DMS79 treated with DMSO at 0.1 percent for 48 hours (cell line): Measurements from ENCODE around the gene COX6B1.
"Not testable (repeated sequence)": the region's sequence is repeated elsewhere in the genome, so short reads cannot be mapped to it uniquely, and the experiment has no call there.

Experiments used
- DNase-seq: peaks from one replicate; lab custom pipeline; 2025; lab: John Stamatoyannopoulos, UW

COX6B1 gene

GRCh38 chr19:35633727-35634440 lies 14.2 kb upstream of the COX6B1 start:
- DNase-seq = no peak

- no peak for DNase-seq
These were observed 11.5 kb upstream of the COX6B1 start for GRCh38 chr19:35636651-35637050.

- DNase-seq = no peak
These were observed 11.0 kb upstream of the COX6B1 start for GRCh38 chr19:35637165-35637564.

- DNase-seq = no peak
These were observed 8.8 kb upstream of the COX6B1 start for GRCh38 chr19:35639321-35639639.

- no peak for DNase-seq
These were observed 8.3 kb upstream of the COX6B1 start for GRCh38 chr19:35639863-35640262.

GRCh38 chr19:35641515-35642151 lies 6.5 kb upstream of the COX6B1 start, which contains the start of gene ETV2:
Gene ETV2 (plus strand): TSS chr19:35641745. CDS start chr19:35642461, 716 bp downstream.
- no peak for DNase-seq

- DNase-seq = no peak
These were observed 5.8 kb upstream of the COX6B1 start for GRCh38 chr19:35642312-35642711.

DNA sequence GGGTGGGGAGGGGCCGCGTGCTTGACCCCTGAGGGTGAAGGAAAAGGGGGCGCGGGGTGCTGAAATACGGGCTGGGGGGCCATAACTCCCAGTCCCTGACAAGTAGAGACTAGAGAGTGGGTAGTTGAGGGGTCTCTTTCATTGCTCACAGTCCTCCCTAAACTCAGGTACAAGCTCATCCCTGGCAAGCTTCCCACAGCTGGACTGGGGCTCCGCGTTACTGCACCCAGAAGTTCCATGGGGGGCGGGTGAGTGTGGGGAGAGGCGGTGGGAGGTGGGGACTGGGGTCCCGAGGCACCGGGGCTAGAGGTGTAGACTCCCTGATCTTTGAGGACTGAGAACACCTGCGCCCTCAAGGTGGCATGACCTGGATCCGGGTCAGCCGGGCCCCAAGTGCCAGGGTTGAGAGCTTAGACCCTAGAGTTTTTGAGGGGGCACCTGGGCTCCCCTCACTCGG lies 5.3 kb upstream of the COX6B1 start:
- peak; percentile 28 for DNase-seq

DNA sequence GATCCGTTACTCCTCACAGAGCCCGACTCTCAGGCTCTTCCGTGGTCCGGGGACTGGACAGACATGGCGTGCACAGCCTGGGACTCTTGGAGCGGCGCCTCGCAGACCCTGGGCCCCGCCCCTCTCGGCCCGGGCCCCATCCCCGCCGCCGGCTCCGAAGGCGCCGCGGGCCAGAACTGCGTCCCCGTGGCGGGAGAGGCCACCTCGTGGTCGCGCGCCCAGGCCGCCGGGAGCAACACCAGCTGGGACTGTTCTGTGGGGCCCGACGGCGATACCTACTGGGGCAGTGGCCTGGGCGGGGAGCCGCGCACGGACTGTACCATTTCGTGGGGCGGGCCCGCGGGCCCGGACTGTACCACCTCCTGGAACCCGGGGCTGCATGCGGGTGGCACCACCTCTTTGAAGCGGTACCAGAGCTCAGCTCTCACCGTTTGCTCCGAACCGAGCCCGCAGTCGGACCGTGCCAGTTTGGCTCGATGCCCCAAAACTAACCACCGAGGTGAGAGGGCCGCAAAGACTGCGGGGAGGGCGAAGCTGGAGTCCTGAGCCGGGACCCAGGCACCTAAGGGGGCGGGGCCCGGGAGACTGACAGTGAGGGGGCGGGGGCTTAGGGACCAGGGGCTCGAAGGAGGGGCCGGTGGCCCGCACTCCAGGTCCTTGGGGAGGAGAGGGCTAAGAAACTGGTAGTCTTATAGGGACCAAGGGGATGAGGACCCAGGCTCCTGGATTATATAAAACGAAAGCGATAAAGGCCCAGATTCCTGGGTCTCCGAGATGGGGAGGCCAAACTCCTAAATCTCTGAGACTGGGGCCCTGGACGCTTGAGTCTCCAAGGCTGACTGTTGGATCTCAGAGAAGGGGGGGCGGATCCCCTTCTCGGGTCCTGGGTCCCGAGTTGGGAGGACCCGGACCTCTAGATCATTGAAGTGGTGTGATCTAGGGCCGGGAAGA lies 4.6 kb upstream of the COX6B1 start:
- peak; percentile 84 for DNase-seq

- peak; percentile 93 for DNase-seq
These were observed 3.7 kb upstream of the COX6B1 start for GRCh38 chr19:35644206-35644986.

DNA sequence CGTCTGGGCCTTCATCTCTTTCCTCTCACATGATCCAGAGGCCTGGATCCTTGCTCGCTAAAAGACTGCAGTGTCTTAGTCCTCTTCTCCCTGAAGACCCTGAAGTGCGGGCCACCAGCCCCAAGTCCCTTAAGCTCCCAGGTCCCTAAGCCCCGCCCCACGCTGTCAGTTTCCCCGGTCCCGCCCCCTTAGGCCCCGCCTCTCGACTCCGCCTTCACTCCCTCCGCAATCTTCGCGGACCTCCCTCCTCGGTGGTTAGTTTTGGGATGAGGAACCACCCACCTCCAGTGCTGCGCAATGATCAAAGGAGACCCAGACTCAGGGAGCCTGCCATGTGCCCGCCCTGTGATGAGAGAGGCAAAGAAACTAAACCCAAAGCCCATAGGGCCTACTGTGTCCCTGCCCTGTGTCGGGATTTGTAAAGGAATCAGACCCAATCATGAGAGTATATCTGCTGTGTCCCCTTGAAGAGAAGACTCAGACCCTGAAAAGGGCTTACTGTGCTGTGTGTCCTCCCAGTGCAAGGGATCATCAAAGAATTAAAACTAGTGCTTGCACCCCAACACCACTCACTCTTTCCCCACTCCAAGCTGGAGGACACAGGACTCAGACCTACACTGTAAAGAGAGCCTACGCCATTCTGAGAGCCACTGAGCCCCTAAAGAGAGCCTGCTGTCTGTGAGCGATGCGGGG lies 3.0 kb upstream of the COX6B1 start:
- peak; percentile 20 for DNase-seq

DNA sequence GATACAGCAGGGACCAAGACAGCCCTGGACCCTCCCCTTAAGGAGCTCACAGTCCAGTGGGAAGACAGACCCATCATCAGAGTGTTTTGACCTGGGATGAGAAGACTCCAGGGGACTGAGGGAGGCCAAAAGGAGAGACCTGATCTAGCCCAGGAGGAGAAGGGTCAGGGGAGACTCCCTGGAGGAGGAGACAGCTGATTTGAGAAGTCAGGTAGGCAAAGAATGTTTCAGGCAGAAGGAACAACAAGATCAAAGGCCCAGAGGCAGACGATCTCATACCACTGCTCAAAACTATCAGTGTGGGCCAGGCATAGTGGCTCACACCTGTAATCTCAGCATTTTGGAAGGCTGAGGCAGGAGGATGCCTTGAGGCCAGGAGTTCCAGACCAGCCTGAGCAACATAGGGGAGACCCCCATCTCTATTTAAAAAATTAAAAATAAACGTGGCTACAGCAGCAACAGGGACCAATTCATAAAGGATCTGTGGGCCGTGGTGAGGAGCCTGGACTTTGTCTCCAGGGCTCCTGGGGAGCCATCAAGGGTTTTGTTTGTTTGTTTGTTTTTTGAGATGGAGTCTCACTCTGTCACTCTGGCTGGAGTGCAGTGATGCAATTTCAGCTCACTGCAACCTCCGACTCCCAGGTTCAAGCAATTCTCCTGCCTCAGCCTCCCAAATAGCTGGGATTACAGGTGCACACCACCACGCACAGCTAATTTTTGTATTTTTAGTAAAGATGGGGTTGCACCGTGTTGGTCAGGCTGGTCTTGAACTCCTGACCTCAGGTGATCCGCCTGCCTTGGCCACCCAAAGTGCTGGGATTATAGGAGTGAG lies 2.2 kb upstream of the COX6B1 start:
- DNase-seq = no peak

GRCh38 chr19:35650581-35650980 lies 2.5 kb downstream of the COX6B1 start:
- DNase-seq = no peak

GRCh38 chr19:35654828-35655227 lies 6.7 kb downstream of the COX6B1 start:
- not testable (repeated sequence) for DNase-seq

- no peak for DNase-seq
These were observed 7.5 kb downstream of the COX6B1 start for GRCh38 chr19:35655600-35655999.

- no peak for DNase-seq
These were observed 8.6 kb downstream of the COX6B1 start for GRCh38 chr19:35656700-35657099.

GRCh38 chr19:35657904-35658700 lies 10.0 kb downstream of the COX6B1 start:
- no peak for DNase-seq

DNA sequence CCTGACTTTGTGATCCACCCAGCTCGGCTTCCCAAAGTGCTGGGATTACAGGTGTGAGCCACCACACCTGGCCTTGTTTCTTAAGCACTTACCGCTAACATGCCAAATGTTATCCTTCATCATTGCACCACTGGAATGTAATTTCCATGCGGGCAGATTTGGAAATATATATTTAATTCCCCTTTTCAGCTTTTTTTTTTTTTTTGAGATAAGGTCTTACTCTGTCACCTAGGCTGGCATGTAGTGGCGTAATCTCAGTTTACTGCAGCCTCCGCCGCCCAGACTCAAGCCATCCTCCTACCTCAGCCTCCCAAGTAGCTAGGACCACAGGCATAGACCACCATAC lies 13.8 kb downstream of the COX6B1 start:
- no peak for DNase-seq

DNA sequence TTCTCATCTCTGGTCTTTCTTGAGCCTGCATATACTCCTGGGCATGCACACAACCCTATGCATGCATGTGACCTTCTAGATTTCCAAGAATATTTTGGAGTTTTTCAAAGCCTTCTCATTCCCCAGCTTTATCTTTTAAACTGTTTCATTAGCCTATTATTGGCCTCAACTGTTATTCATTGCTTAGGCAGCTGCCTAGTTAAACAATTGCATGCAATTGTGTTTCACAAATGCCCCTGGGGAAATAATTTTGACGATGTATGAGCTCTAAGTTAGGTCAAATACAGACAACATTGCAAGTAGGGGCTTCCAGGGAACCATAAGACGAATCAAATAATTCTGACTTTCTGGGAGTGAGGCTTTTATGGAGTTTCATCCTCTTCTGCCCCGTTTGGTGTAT lies 15.9 kb downstream of the COX6B1 start:
- DNase-seq = no peak

DNA sequence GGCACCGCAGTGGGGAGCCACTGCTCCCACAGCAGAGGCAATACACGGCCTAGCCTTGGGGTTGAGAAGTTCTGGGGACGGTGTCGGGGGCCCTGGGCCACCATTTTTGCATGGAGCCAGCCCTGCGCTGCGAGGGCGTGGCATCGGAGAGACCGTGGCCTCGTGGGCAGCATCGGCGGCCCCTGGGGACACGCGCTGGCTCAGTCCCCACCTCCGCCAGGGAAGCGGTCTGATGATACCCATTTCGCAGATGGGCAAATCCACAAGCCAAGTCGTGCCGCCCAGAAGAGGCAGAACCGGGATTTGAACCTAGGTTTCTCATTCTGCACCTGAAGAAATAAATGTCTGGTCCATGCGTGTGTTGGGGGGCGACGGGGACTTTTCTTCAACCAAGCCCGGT lies 17.0 kb downstream of the COX6B1 start:
- DNase-seq = no peak
